K562 (cell line): ENCODE data around the gene XRN2. TPM values are rescaled to one million over a fixed set of nuclear protein-coding genes. Genes with fewer than 3 reads are reported as not detected.

ENCODE experiments used
- ATAC-seq: fragments of 200-7000 bp; cut with Tn5 transposase; 3 replicates; pipeline ENCODE4 v1.9.1; 2020; ENCODE audit warnings: moderate library complexity
- BruUV-seq: library from RNA; stranded (reverse); fragments of 400-500 nt; replicated peaks from 2 replicates; lab custom pipeline; 2021; lab: Mats Ljungman, UMichigan
- CTCF ChIA-PET: fragments of 300-600 bp; formaldehyde crosslinking; extraction: SDS; loops from one replicate; lab custom pipeline; 2021; ENCODE audit warnings: low intra/inter-chr PET ratio; lab: Yijun Ruan, JAX
- POLR2A ChIA-PET: fragments of 300-600, 350-650 bp; sonication (Branson Sonifier 250); formaldehyde crosslinking; extraction: SDS; loops from one replicate; lab custom pipeline; 2021; ENCODE audit warnings: antibody characterized with exemption, inconsistent platforms; lab: Yijun Ruan, JAX
- DNase-seq, 4 experiments: peaks; one replicate each; pipeline versions ENCODE4 v3.0.0 to v3.0.0-alpha.2; 2011 to 2018; ENCODE audit warnings: low spot score in 3 of 4, mixed read lengths in 3 of 4; ENCODE audit errors: extremely low read depth in 1 of 4
- FAIRE-seq: peaks from 2 replicates; lab custom pipeline; 2011; peaks lifted over from hg19 to GRCh38; lab: Jason Lieb, UNC
- H2AFZ ChIP-seq: 2 replicates; pipeline ENCODE4 v1.6.0; 2011; ENCODE audit warnings: low read depth, low read length, control low read depth, inconsistent platforms
- H3K27ac ChIP-seq: fragments of 200-600 bp; 3 replicates; pipeline ENCODE4 v1.8.0; 2011; ENCODE audit warnings: low read depth, mild to moderate bottlenecking, control low read depth, inconsistent platforms, low read length, moderate library complexity, mixed read lengths; ENCODE audit errors: extremely low read depth
- H3K27me3 ChIP-seq, 2 experiments: fragments of 300-600 bp in 1 of 2; 2 replicates in 1 of 2; 3 replicates in 1 of 2; pipeline versions ENCODE4 v1.6.0 to v1.8.0; 2011; ENCODE audit warnings: inconsistent platforms in 2 of 2, low read length in 2 of 2, mild to moderate bottlenecking in 1 of 2, mixed read lengths in 1 of 2, moderate library complexity in 1 of 2; ENCODE audit not compliant: control insufficient read depth in 2 of 2, insufficient read depth in 2 of 2
- H3K36me3 ChIP-seq: fragments of 300-600 bp; 3 replicates; pipeline ENCODE4 v1.8.0; 2011; ENCODE audit warnings: mild to moderate bottlenecking, low read length, inconsistent platforms; ENCODE audit not compliant: control insufficient read depth, insufficient read depth
- H3K4me1 ChIP-seq, 2 experiments: fragments of 200-600 bp in 1 of 2; replicated peaks in 1 of 2; 2 replicates in 1 of 2; 3 replicates in 1 of 2; pipeline versions ENCODE4 v1.5.1 to v1.8.0; 2011; ENCODE audit warnings: inconsistent platforms in 2 of 2, low read length in 2 of 2, mild to moderate bottlenecking in 1 of 2, mixed read lengths in 1 of 2, moderate library complexity in 1 of 2; ENCODE audit not compliant: control insufficient read depth in 2 of 2, insufficient read depth in 2 of 2
- H3K4me2 ChIP-seq: 2 replicates; pipeline ENCODE4 v1.6.1; 2011; ENCODE audit warnings: low read length, control low read depth, inconsistent platforms, mixed read lengths; ENCODE audit not compliant: insufficient read depth
- H3K4me3 ChIP-seq: fragments of 200-600 bp; sonication (generic), shearing (Covaris generic); 2 replicates; pipeline ENCODE4 v1.5.1; 2016; ENCODE audit warnings: control low read depth, inconsistent platforms
- H3K79me2 ChIP-seq: fragments of 200-600 bp; 3 replicates; pipeline ENCODE4 v1.8.0; 2011; ENCODE audit warnings: low read length, inconsistent platforms; ENCODE audit not compliant: control insufficient read depth, insufficient read depth
- H3K9ac ChIP-seq, 2 experiments: 2 replicates each; pipeline versions ENCODE4 v1.6.0 to v1.6.1; 2011; ENCODE audit warnings: low read depth in 2 of 2, low read length in 2 of 2, control low read depth in 1 of 2, inconsistent platforms in 1 of 2, mild to moderate bottlenecking in 1 of 2, mixed read lengths in 1 of 2; ENCODE audit not compliant: insufficient read depth in 1 of 2
- H3K9me1 ChIP-seq: one replicate; pipeline ENCODE4 v1.6.0; 2011; ENCODE audit warnings: inconsistent platforms, mild to moderate bottlenecking, low read length, moderate library complexity; ENCODE audit not compliant: control insufficient read depth, insufficient read depth
- H3K9me3 ChIP-seq: replicated peaks from 2 replicates; pipeline ENCODE4 v1.5.1; 2011; ENCODE audit warnings: low read depth, low read length, inconsistent platforms; ENCODE audit not compliant: control insufficient read depth, insufficient read depth
- H4K20me1 ChIP-seq: replicated peaks from 2 replicates; pipeline ENCODE4 v1.6.1; 2011; ENCODE audit warnings: low read length, inconsistent platforms, mixed read lengths; ENCODE audit not compliant: control insufficient read depth, insufficient read depth
- CBFA2T2 ChIP-seq: fragments of 450-650 bp; conservative IDR thresholded peaks from 2 replicates; pipeline ENCODE4 v1.6.1; 2017; ENCODE audit warnings: mild to moderate bottlenecking
- HSF4 ChIP-seq: fragments of 250-450 bp; sonication (Bioruptor Pico); IDR thresholded peaks from 2 replicates; pipeline ENCODE4 v2.1.2; 2022; ENCODE audit warnings: mild to moderate bottlenecking, moderate library complexity, borderline replicate concordance
- POLR2AphosphoS5 ChIP-seq: IDR thresholded peaks from 2 replicates; pipeline ENCODE4 v1.6.1; 2011; ENCODE audit warnings: mild to moderate bottlenecking, low read depth, low read length, moderate library complexity; ENCODE audit not compliant: control insufficient read depth, insufficient read depth
- SP1 ChIP-seq: sonication (generic); formaldehyde crosslinking; IDR thresholded peaks from 2 replicates; pipeline ENCODE4 v1.8.1; 2022; ENCODE audit warnings: mild to moderate bottlenecking, missing genetic modification reagents
- ZC3H11A ChIP-seq: IDR thresholded peaks from 2 replicates; pipeline ENCODE4 v1.6.1; 2012; ENCODE audit warnings: low read depth, low read length, improper control_type of control experiment
- ZNF143 ChIP-seq: sonication (generic); formaldehyde crosslinking; IDR thresholded peaks from 2 replicates; pipeline ENCODE4 v1.9.0; 2022; ENCODE audit warnings: mild to moderate bottlenecking, missing genetic modification reagents
- WGBS: fragments of 100-300 bp; shearing (Covaris generic); methylation state at CpG from one replicate; pipeline ENCODE4 v1.1.6; 2016; ENCODE audit warnings: low coverage, mixed read lengths; ENCODE audit not compliant: insufficient coverage; ENCODE audit errors: missing lambda C conversion rate; 5-methylcytosine and 5-hydroxymethylcytosine counted together
- in situ Hi-C: fragments of 300-500 bp; cut with MboI; formaldehyde crosslinking; loops from 4 replicates; pipeline ENCODE4 v1.15.0; 2018; ENCODE audit warnings: inconsistent platforms, mixed read lengths
- intact Hi-C: fragments of 100-400 bp; cut with micrococcal nuclease; formaldehyde crosslinking; loops from 2 replicates; pipeline ENCODE4 v1.14.2; 2022
- polyA plus RNA-seq, 8 experiments: library from polyadenylated mRNA; depleted of rRNA in 4 of 8; stranded (reverse) in 5 of 8; unstranded in 3 of 8; fragments of >200 nt; fragmentation: Nextera tagmentation in 2 of 8; fragmentation: Illumina TruSeq in 1 of 8; extraction: Ambion mirVana in 2 of 8; extraction: Trizol in 1 of 8; gene quantifications; 2 replicates each; pipeline versions ENCODE4 v1.2.1 to v1.2.3, GENCODE V29; 2011 to 2014; ENCODE audit warnings: inconsistent platforms in 1 of 8, missing spikeins in 1 of 8
- total RNA-seq, 7 experiments: library from RNA; depleted of rRNA in 6 of 7; stranded (reverse); fragments of >200 nt in 6 of 7; fragmentation: Illumina TruSeq in 2 of 7; extraction: Trizol in 2 of 7; gene quantifications; 2 replicates each; pipeline versions ENCODE4 v1.2.1 to v1.2.3, GENCODE V29; 2011 to 2021; ENCODE audit warnings: low replicate concordance in 1 of 7
- TF ChIP-seq, protein P1 (sequence below): sonication (generic); formaldehyde crosslinking; IDR thresholded peaks from 2 replicates; pipeline ENCODE4 v1.4.0; 2020; ENCODE audit warnings: mild to moderate bottlenecking, missing genetic modification reagents
- TF ChIP-seq, protein P2 (sequence below): fragments of 250-450 bp; sonication (Bioruptor Pico); IDR thresholded peaks from 2 replicates; pipeline ENCODE4 v1.5.0; 2021
- TF ChIP-seq, protein P3 (sequence below), 2 experiments: fragments of 450-650 bp; IDR thresholded peaks; 2 replicates each; pipeline ENCODE4 v1.6.1; 2018; ENCODE audit warnings: mild to moderate bottlenecking in 2 of 2, low read depth in 1 of 2; ENCODE audit not compliant: partially characterized antibody in 2 of 2

XRN2 gene
- total and polyA plus RNA-seq, 9 of the 15 experiments (the other 6 are each of a cell fraction or from before 2014, with no cell fraction given), result 41.8 to 67.3 (median 51.4) TPM

DNA sequence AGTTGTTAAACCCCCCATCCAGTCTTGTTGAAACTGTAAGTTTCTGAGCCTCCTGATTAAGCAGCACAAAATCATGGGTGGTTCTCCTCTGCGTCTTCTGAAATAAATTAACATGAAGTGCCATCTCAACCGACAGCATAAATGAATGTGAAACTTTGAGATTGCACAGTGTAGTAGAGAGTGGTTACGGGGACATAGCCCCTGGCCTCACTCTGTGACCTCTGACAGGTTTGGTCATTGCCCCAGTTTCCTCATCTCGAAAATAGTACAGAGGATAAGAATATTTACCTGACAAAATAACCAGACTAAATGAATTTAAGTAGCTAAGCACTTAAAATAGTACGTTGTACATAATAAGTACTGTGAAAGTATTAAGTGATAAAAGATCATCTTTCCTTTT lies 75.1 kb downstream of the XRN2 start:
- POLR2A ChIA-PET, result no interaction called here

More for the DNA sequence above, 75.1 kb downstream of the XRN2 start:
- no peaks in the 10 kb centered on the region; the same call in 1 of the 2 replicates for H3K9me3 ChIP-seq
- no peaks in the 10 kb centered on the region for H4K20me1 ChIP-seq
- CTCF ChIA-PET, result no interaction called here
- H3K27me3 ChIP-seq, result no peaks in the 10 kb centered on the region
- intact Hi-C loops (no loop called here), in situ Hi-C loops (no loop called here)
- ATAC-seq, result no peak
- peaks cover 28% of the 10 kb centered on the region for H3K36me3 ChIP-seq
- H3K4me2 ChIP-seq, result no peak overlapping the region
- no peaks in the 10 kb centered on the region for H3K4me1 ChIP-seq
- no peak overlapping the region for H2AFZ ChIP-seq
- no peak overlapping the region for H3K9ac ChIP-seq
- H3K4me3 ChIP-seq, result no peak overlapping the region
- WGBS, result 95% methylated on average over 5 of the region's 5 CpGs
- no TSS peak for BruUV-seq
- TF ChIP-seq ZC3H11A (no peak), SP1 (CRISPR knock-in tag) (no peak), HSF4 (CRISPR knock-in tag) (no peak), POLR2AphosphoS5 (no peak), ZNF143 (CRISPR knock-in tag) (no peak), CBFA2T2 (no peak)
- TF ChIP-seq, protein P1, sequence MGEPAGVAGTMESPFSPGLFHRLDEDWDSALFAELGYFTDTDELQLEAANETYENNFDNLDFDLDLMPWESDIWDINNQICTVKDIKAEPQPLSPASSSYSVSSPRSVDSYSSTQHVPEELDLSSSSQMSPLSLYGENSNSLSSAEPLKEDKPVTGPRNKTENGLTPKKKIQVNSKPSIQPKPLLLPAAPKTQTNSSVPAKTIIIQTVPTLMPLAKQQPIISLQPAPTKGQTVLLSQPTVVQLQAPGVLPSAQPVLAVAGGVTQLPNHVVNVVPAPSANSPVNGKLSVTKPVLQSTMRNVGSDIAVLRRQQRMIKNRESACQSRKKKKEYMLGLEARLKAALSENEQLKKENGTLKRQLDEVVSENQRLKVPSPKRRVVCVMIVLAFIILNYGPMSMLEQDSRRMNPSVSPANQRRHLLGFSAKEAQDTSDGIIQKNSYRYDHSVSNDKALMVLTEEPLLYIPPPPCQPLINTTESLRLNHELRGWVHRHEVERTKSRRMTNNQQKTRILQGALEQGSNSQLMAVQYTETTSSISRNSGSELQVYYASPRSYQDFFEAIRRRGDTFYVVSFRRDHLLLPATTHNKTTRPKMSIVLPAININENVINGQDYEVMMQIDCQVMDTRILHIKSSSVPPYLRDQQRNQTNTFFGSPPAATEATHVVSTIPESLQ, result no peak
- TF ChIP-seq, protein P2, sequence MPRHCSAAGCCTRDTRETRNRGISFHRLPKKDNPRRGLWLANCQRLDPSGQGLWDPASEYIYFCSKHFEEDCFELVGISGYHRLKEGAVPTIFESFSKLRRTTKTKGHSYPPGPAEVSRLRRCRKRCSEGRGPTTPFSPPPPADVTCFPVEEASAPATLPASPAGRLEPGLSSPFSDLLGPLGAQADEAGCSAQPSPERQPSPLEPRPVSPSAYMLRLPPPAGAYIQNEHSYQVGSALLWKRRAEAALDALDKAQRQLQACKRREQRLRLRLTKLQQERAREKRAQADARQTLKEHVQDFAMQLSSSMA, result no peak
- TF ChIP-seq, protein P3, sequence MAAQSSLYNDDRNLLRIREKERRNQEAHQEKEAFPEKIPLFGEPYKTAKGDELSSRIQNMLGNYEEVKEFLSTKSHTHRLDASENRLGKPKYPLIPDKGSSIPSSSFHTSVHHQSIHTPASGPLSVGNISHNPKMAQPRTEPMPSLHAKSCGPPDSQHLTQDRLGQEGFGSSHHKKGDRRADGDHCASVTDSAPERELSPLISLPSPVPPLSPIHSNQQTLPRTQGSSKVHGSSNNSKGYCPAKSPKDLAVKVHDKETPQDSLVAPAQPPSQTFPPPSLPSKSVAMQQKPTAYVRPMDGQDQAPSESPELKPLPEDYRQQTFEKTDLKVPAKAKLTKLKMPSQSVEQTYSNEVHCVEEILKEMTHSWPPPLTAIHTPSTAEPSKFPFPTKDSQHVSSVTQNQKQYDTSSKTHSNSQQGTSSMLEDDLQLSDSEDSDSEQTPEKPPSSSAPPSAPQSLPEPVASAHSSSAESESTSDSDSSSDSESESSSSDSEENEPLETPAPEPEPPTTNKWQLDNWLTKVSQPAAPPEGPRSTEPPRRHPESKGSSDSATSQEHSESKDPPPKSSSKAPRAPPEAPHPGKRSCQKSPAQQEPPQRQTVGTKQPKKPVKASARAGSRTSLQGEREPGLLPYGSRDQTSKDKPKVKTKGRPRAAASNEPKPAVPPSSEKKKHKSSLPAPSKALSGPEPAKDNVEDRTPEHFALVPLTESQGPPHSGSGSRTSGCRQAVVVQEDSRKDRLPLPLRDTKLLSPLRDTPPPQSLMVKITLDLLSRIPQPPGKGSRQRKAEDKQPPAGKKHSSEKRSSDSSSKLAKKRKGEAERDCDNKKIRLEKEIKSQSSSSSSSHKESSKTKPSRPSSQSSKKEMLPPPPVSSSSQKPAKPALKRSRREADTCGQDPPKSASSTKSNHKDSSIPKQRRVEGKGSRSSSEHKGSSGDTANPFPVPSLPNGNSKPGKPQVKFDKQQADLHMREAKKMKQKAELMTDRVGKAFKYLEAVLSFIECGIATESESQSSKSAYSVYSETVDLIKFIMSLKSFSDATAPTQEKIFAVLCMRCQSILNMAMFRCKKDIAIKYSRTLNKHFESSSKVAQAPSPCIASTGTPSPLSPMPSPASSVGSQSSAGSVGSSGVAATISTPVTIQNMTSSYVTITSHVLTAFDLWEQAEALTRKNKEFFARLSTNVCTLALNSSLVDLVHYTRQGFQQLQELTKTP (IDR thresholded peaks at IDR 0.05; ENCODE audit: low read depth in 1 of 2, partially characterized antibody in 2 of 2), result no peak
- TF ChIP-seq, all 486 proteins: peak for 0
- H3K9me1 ChIP-seq, result no peaks in the 10 kb centered on the region
- H3K27ac ChIP-seq, result no peak overlapping the region
- no peak for FAIRE-seq
- H3K79me2 ChIP-seq, result peaks cover 6% of the 10 kb centered on the region; the same call in 2 of the 3 replicates
- no peak for DNase-seq
